Measurements from ENCODE around the gene PKNOX2. TPM values are rescaled to one million over a fixed set of nuclear protein-coding genes. Genes with fewer than 3 reads are reported as not detected.

Gene PKNOX2
- total and polyA plus RNA-seq, 10 of the 15 experiments (the other 5 are each of a cell fraction or from before 2014, with no cell fraction given), result not detected

DNA sequence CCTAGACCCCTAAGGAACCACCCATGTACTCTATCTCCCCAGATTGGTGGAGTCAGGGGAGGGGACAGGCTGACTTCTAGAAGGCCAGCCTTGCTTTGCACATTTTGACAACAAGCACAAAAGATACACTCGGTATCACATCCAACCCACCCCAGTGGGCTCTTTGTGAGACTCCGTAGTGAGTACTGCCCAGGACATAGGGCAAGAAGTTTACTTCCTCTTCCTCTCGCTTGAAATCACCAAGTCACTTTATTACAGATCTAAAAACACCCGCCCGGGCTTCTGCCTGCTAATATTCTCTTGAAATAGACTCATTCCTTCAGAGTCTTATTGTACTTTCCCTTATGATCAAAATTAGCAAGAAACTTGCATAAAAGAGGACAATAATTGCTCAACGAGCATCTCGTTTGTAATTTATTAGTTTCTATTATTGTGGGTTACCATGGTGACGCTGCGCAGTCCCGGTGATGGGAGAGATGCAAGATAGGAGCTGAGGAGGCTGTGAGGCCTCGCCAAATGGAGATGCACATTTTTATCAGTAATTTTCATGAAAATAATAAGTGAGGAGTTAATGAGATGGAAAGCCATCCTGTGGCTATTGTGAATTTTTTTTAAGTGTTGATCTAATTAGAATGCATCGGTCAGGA lies 234.6 kb downstream of the PKNOX2 start:
- Histone ChIP-seq H3K27me3 (replicated peaks in 1 of 2; ENCODE audit: control insufficient read depth in 2 of 2, insufficient read depth in 2 of 2, low read length in 1 of 2) (peaks cover 10 to 14% of the 10 kb centered on the region in 2 experiments), H3K4me2 (ENCODE audit: control insufficient read depth, insufficient read depth) (no peak overlapping the region), H3K9ac (ENCODE audit: control insufficient read depth, insufficient read depth, low read length) (no peak overlapping the region), H3K27ac (ENCODE audit: control insufficient read depth, insufficient read depth) (no peak overlapping the region), H4K20me1 (ENCODE audit: control insufficient read depth, insufficient read depth) (no peaks in the 10 kb centered on the region; the same call in 1 of the 2 replicates), H3K4me3 (no peak overlapping the region), H3K9me3 (replicated peaks; ENCODE audit: control insufficient read depth, insufficient read depth, low read length) (no peaks in the 10 kb centered on the region), H2AFZ (ENCODE audit: control insufficient read depth, low read depth, low read length) (no peak overlapping the region), H3K4me1 (ENCODE audit: control insufficient read depth, insufficient read depth, low read length) (no peaks in the 10 kb centered on the region; the same call in 1 of the 2 replicates), H3K36me3 (ENCODE audit: control insufficient read depth in 2 of 2, insufficient read depth in 2 of 2, low read length in 1 of 2) (no peaks in the 10 kb centered on the region), H3K79me2 (ENCODE audit: control insufficient read depth, insufficient read depth, low read length) (no peaks in the 10 kb centered on the region)
- peak; percentile 74 for ATAC-seq
- ChIA-PET SMC1A (ENCODE audit: uncharacterized antibody, unreplicated experiment) (interaction anchor here (0.8 to 5.5 kb wide), 5 partner anchors 22 to 41 kb away, joined by 4 to 33 read pairs (median 5); no protein-coding TSS in a partner anchor), POLR2A (interaction anchor here (0.6 to 3.2 kb wide), 4 partner anchors 20 to 41 kb away, joined by 3 to 20 read pairs (median 13); no protein-coding TSS in a partner anchor), CTCF (interaction anchor here (0.6 to 9.5 kb wide), 6 partner anchors 9 to 472 kb away, joined by 3 to 71 read pairs (median 12); no protein-coding TSS in a partner anchor), RAD21 (ENCODE audit: unreplicated experiment) (interaction anchor here (3.3 to 4.4 kb wide), 2 partner anchors 26 to 41 kb away, joined by 11 to 37 read pairs; no protein-coding TSS in a partner anchor)
- no peak for FAIRE-seq
- intact Hi-C loops (cut with micrococcal nuclease; ENCODE audit: unreplicated experiment), result no loop called here
- 12% methylated on average over 12 of the region's 12 CpGs for WGBS (ENCODE audit: insufficient coverage, insufficient replicate concordance, low lambda C conversion rate, missing lambda C conversion rate)
- no peak for DNase-seq (ENCODE audit: low read depth, low spot score)
- BruUV-seq (replicated peaks), result no TSS peak
- peak; percentile 88 for TF ChIP-seq BMI1 (IDR thresholded peaks at IDR 0.05; ENCODE audit: borderline replicate concordance)
- TF ChIP-seq SMARCA5 (IDR thresholded peaks at IDR 0.05), result no peak
- no peak for TF ChIP-seq HDGF (IDR thresholded peaks at IDR 0.05)
- TF ChIP-seq PBX3 (IDR thresholded peaks at IDR 0.05; ENCODE audit: insufficient replicate concordance, low read depth, low read length), result no peak
- TF ChIP-seq JUND (IDR thresholded peaks at IDR 0.05; ENCODE audit: low read depth, low read length), result no peak
- TF ChIP-seq CEBPB (IDR thresholded peaks at IDR 0.05; ENCODE audit: borderline replicate concordance in 1 of 2, low read depth in 2 of 2, low read length in 2 of 2), result no peak
- TF ChIP-seq NR2C2 (IDR thresholded peaks at IDR 0.05; ENCODE audit: borderline replicate concordance, control insufficient read depth, insufficient read length, low read depth), result no peak
- no peak for TF ChIP-seq EP300 (IDR thresholded peaks at IDR 0.05; ENCODE audit: borderline replicate concordance in 1 of 2, control insufficient read depth in 1 of 2, low read depth in 2 of 2, low read length in 2 of 2)
- no peak for TF ChIP-seq FOXK2 (IDR thresholded peaks at IDR 0.05)
- in situ Hi-C loops (cut with MboI), result no loop called here

Measured in GM12878 (cell line).